Stimulated activated CD4-positive, alpha-beta T cell treated with anti-CD3 and anti-CD28 coated beads, Interleukin-2, amount 100 ng/mL, for 24 hours (primary cell): Measurements from ENCODE around the gene PYM1.

Source experiments
- DNase-seq, 2 donors: peaks; one replicate each; pipeline ENCODE4 v3.0.0-alpha.2; 2020

The PYM1 gene

GRCh38 chr12:55927588-55928502, at the start of gene PYM1:
Gene PYM1 (minus strand): TSS chr12:55927894. CDS start chr12:55927761, 133 bp downstream.
- peak; percentile 73 to 74 for DNase-seq

GRCh38 chr12:55974308-55974730, 46.6 kb upstream of the PYM1 start:
- DNase-seq, result peak; percentile 39 to 52

GRCh38 chr12:55973599-55974307, 46.1 kb upstream of the PYM1 start, which contains the start of gene RAB5B:
Gene RAB5B (plus strand): TSS chr12:55974078. CDS start chr12:55986961, 12,883 bp downstream.
- DNase-seq, result peak; percentile 95 to 97

GRCh38 chr12:55972911-55973598, 45.4 kb upstream of the PYM1 start:
- no peak for DNase-seq

GRCh38 chr12:55972456-55972855, 44.8 kb upstream of the PYM1 start:
- DNase-seq, result no peak

GRCh38 chr12:55972042-55972441, 44.3 kb upstream of the PYM1 start:
- no peak for DNase-seq

GRCh38 chr12:55970775-55971174, 43.1 kb upstream of the PYM1 start:
- DNase-seq, result no peak

- DNase-seq, result no peak
Observed at GRCh38 chr12:55969356-55969755, 41.7 kb upstream of the PYM1 start.

- DNase-seq, result peak; percentile 93 to 98
Observed at GRCh38 chr12:55966408-55967281, 39.0 kb upstream of the PYM1 start, which contains the start of gene CDK2. Gene CDK2 (plus strand): TSS chr12:55966830. CDS start chr12:55967009, 179 bp downstream.

GRCh38 chr12:55965941-55966407, 38.3 kb upstream of the PYM1 start, which contains the start of gene PMEL:
Gene PMEL (minus strand): TSS chr12:55966042. CDS start chr12:55966011, 31 bp downstream.
- no peak for DNase-seq

- no peak for DNase-seq
Observed at GRCh38 chr12:55965240-55965639, 37.5 kb upstream of the PYM1 start.

- no peak for DNase-seq
Observed at GRCh38 chr12:55963760-55964159, 36.1 kb upstream of the PYM1 start.

GRCh38 chr12:55957106-55957859, 29.6 kb upstream of the PYM1 start:
- DNase-seq, result no peak

- peak; percentile 52 to 59 for DNase-seq
Observed at GRCh38 chr12:55955800-55956508, 28.3 kb upstream of the PYM1 start.

- DNase-seq, result no peak
Observed at GRCh38 chr12:55955344-55955743, 27.6 kb upstream of the PYM1 start.

GRCh38 chr12:55946553-55946952, 18.9 kb upstream of the PYM1 start:
- no peak for DNase-seq

- DNase-seq, result no peak
Observed at GRCh38 chr12:55942577-55943136, 15.0 kb upstream of the PYM1 start.

GRCh38 chr12:55942055-55942454, 14.4 kb upstream of the PYM1 start:
- DNase-seq, result no peak

- DNase-seq, result peak; percentile 83 to 87
Observed at GRCh38 chr12:55940065-55940732, 12.5 kb upstream of the PYM1 start.
